OCI-LY7 (cell line): ENCODE measurements around the gene FLNA. TPM values are rescaled to one million over a fixed set of nuclear protein-coding genes. Genes with fewer than 3 reads are reported as not detected.

ENCODE experiments used
- BruUV-seq: library from RNA; stranded (reverse); fragments of 400-500 nt; replicated peaks from 2 replicates; lab custom pipeline; 2021; lab: Mats Ljungman, UMichigan
- CTCF ChIA-PET: fragments of 300-600 bp; sonication (Branson Sonifier 250); formaldehyde crosslinking; loops from one replicate; lab custom pipeline; 2022; ENCODE audit warnings: antibody characterized with exemption; ENCODE audit not compliant: unreplicated experiment; lab: Charles Lee
- POLR2A ChIA-PET: fragments of 300-600 bp; sonication (Branson Sonifier 250); formaldehyde crosslinking; loops from one replicate; lab custom pipeline; 2022; ENCODE audit warnings: antibody characterized with exemption; lab: Charles Lee
- DNase-seq: peaks from one replicate; pipeline ENCODE4 v3.0.0-alpha.2; 2015; ENCODE audit warnings: low spot score
- H2AFZ ChIP-seq: fragments of 200-600 bp; sonication (generic), shearing (Covaris generic); 2 replicates; pipeline ENCODE4 v1.6.1; 2014; ENCODE audit warnings: mild to moderate bottlenecking, antibody characterized with exemption, low read length, moderate library complexity
- H3K27ac ChIP-seq: fragments of 200-600 bp; sonication (generic); 2 replicates; pipeline ENCODE4 v1.5.1; 2014; ENCODE audit warnings: mixed run types, low read depth, mild to moderate bottlenecking, moderate library complexity, low read length, inconsistent platforms; ENCODE audit not compliant: poor library complexity, severe bottlenecking
- H3K36me3 ChIP-seq: fragments of 200-600 bp; sonication (generic); 2 replicates; pipeline ENCODE4 v1.6.1; 2014; ENCODE audit warnings: mild to moderate bottlenecking, antibody characterized with exemption, low read length, moderate library complexity, mixed read lengths; ENCODE audit not compliant: insufficient read depth
- H3K4me1 ChIP-seq: fragments of 200-600 bp; sonication (generic); 2 replicates; pipeline ENCODE4 v1.5.1; 2014; ENCODE audit warnings: mild to moderate bottlenecking, low read length; ENCODE audit not compliant: insufficient read depth, poor library complexity, severe bottlenecking
- H3K4me2 ChIP-seq: fragments of 200-600 bp; sonication (generic); 2 replicates; pipeline ENCODE4 v1.6.1; 2014; ENCODE audit warnings: mild to moderate bottlenecking, low read length
- H3K4me3 ChIP-seq: fragments of 200-600 bp; sonication (generic); 2 replicates; pipeline ENCODE4 v1.5.1; 2014; ENCODE audit warnings: mild to moderate bottlenecking, low read depth, low read length; ENCODE audit not compliant: poor library complexity, severe bottlenecking
- H3K79me2 ChIP-seq: fragments of 200-600 bp; sonication (generic); 2 replicates; pipeline ENCODE4 v1.6.1; 2016; ENCODE audit warnings: low read depth, mild to moderate bottlenecking, low read length, moderate library complexity, mixed read lengths; ENCODE audit not compliant: insufficient read depth
- H3K9me2 ChIP-seq: fragments of 200-600 bp; sonication (generic); 2 replicates; pipeline ENCODE4 v1.6.1; 2016; ENCODE audit warnings: mild to moderate bottlenecking, low read length, mixed read lengths; ENCODE audit not compliant: insufficient read depth
- H3K9me3 ChIP-seq: fragments of 200-600 bp; sonication (generic); 2 replicates; pipeline ENCODE4 v1.6.1; 2014; ENCODE audit warnings: mild to moderate bottlenecking, mixed run types, low read length, mixed read lengths
- H4K20me1 ChIP-seq: fragments of 200-600 bp; sonication (generic); 2 replicates; pipeline ENCODE4 v1.6.1; 2014; ENCODE audit warnings: mild to moderate bottlenecking, antibody characterized with exemption, low read length, moderate library complexity, mixed read lengths; ENCODE audit not compliant: insufficient read depth
- EZH2phosphoT487 ChIP-seq: fragments of 200-600 bp; sonication (generic); IDR thresholded peaks from 2 replicates; pipeline ENCODE4 v1.6.1; 2018; ENCODE audit warnings: low read depth, borderline replicate concordance, mild to moderate bottlenecking, mixed run types, antibody characterized with exemption, low read length, moderate library complexity, mixed read lengths
- intact Hi-C: fragments of 100-400 bp; cut with micrococcal nuclease; formaldehyde crosslinking; loops from one replicate; pipeline ENCODE4 v1.10.0; 2022; ENCODE audit not compliant: unreplicated experiment
- total RNA-seq, 2 experiments: library from RNA; depleted of rRNA in 1 of 2; stranded (reverse); fragments of >200 nt in 1 of 2; shearing (Covaris generic) in 1 of 2; gene quantifications; 2 replicates each; pipeline ENCODE4 v1.2.3, GENCODE V29; 2014 to 2022
- TF ChIP-seq, protein P1 (sequence below): fragments of 200-600 bp; sonication (generic); conservative IDR thresholded peaks from 2 replicates; pipeline ENCODE4 v1.5.1; 2014; ENCODE audit warnings: mild to moderate bottlenecking, antibody characterized with exemption, low read length, moderate library complexity, mixed read lengths

FLNA gene
- total RNA-seq, 2 experiments from 2014 or later: 78.8 to 97.7 TPM

DNA sequence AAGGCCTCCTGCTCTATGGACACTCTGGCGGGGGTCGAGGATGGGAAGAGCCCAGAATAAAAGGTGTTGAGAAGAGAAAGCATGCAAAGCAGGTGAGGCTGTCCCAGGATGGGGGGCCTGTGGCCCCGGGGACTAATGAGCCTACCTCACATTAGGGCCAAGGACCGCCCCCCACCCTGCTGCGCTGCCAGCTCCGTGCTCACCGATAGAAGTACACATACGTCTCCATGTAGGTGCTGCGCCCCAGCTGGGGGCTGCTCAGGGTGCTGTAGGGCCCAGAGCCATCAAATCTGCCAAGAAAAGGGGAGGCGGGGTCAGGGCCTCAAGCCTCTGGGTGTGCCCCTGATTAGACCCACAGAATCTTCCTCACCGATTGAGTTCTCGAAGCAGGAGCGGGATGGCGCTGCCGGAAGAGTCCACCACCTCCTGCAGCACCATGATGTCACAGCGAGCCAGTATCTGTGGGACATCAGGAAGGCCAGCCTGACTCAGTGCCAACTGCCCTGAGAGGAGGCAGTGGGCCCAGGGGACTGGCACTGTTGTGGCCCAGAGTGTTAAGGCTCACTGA is 30.3 kb upstream of the FLNA start:
- Histone ChIP-seq H4K20me1 (no peaks in the 10 kb centered on the region), H2AFZ (no peak overlapping the region), H3K79me2 (no peaks in the 10 kb centered on the region; the same call in 1 of the 2 replicates), H3K4me1 (peaks cover 21% of the 10 kb centered on the region), H3K4me2 (no peak overlapping the region), H3K9me3 (no peaks in the 10 kb centered on the region), H3K9me2 (no peaks in the 10 kb centered on the region), H3K27ac (no peak overlapping the region), H3K36me3 (peaks cover 23% of the 10 kb centered on the region), H3K4me3 (no peak overlapping the region)
- BruUV-seq: no TSS peak
- POLR2A ChIA-PET: interaction anchor here (0.6 kb wide), 1 partner anchor 296 kb away, joined by 4 read pairs; no protein-coding TSS in a partner anchor
- TF ChIP-seq EZH2phosphoT487: no peak
- TF ChIP-seq, protein P1, sequence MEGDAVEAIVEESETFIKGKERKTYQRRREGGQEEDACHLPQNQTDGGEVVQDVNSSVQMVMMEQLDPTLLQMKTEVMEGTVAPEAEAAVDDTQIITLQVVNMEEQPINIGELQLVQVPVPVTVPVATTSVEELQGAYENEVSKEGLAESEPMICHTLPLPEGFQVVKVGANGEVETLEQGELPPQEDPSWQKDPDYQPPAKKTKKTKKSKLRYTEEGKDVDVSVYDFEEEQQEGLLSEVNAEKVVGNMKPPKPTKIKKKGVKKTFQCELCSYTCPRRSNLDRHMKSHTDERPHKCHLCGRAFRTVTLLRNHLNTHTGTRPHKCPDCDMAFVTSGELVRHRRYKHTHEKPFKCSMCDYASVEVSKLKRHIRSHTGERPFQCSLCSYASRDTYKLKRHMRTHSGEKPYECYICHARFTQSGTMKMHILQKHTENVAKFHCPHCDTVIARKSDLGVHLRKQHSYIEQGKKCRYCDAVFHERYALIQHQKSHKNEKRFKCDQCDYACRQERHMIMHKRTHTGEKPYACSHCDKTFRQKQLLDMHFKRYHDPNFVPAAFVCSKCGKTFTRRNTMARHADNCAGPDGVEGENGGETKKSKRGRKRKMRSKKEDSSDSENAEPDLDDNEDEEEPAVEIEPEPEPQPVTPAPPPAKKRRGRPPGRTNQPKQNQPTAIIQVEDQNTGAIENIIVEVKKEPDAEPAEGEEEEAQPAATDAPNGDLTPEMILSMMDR: no peak
- CTCF ChIA-PET: no interaction called here
- intact Hi-C loops: loop anchor here (5.0 kb wide), 1 partner anchor 128 kb away; no protein-coding TSS in a partner anchor
- no peak for DNase-seq

DNA sequence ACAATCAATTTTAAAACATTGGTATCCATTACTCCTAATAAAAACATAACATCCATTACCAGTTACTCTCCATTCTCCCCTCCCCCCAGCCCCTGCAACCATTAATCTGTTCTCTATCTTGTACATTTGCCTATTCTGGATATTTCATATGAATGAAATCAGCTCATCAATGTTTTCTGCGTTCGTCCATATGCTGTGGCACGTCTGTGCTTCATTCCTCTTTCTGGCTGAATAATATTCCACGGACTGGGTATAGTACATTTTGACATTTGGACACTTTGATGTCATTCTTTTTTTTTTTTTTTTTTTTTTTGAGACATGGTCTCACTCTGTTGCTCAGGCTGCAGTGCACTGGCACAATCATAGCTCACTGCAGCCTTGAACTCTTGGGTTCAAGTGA is 29.4 kb upstream of the FLNA start:
- H3K36me3 ChIP-seq: peaks cover 32% of the 10 kb centered on the region
- ChIA-PET POLR2A (interaction anchor here (0.7 kb wide), 1 partner anchor 40 kb away, joined by 3 read pairs; the partner anchor contains the start of gene FAM50A), CTCF (no interaction called here)
- H3K9me3 ChIP-seq: no peaks in the 10 kb centered on the region
- no peak for TF ChIP-seq EZH2phosphoT487
- TF ChIP-seq, protein P1: no peak
- intact Hi-C loops: loop anchor here (5.0 kb wide), 1 partner anchor 128 kb away; no protein-coding TSS in a partner anchor
- no peaks in the 10 kb centered on the region for H3K9me2 ChIP-seq
- no peak for DNase-seq
- no peak overlapping the region for H3K27ac ChIP-seq
- H2AFZ ChIP-seq: no peak overlapping the region
- peaks cover 15% of the 10 kb centered on the region for H3K4me1 ChIP-seq
- no peak overlapping the region for H3K4me2 ChIP-seq
- BruUV-seq: no TSS peak
- no peak overlapping the region for H3K4me3 ChIP-seq
- no peaks in the 10 kb centered on the region for H4K20me1 ChIP-seq
- peaks cover 8% of the 10 kb centered on the region; the same call in 1 of the 2 replicates for H3K79me2 ChIP-seq

DNA sequence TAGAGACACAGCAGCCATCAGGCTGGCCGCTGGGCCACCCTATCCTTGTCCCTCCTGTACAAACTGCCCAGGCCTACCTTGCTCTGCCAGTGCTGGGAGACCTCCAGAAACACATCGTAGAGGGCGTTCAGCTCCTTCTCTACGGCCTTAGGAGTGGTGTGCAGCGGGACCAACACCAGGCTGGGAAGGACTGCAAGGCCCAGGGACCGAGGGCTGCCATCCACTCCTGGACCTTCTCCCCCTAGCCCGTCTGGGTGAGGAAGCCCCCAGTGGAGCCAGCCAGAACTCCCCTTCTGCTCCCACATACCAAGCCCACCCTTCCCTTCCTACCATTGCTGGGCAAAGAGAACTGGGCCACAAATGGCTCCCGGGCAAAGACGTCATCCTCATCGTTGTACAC is 28.8 kb upstream of the FLNA start:
- CTCF ChIA-PET: no interaction called here
- Histone ChIP-seq H3K9me2 (no peaks in the 10 kb centered on the region), H2AFZ (no peak overlapping the region), H3K79me2 (peaks cover 10% of the 10 kb centered on the region; the same call in 1 of the 2 replicates), H3K9me3 (no peaks in the 10 kb centered on the region), H3K27ac (no peak overlapping the region), H3K4me1 (peaks cover 9% of the 10 kb centered on the region), H3K36me3 (peaks cover 38% of the 10 kb centered on the region), H3K4me2 (no peak overlapping the region), H3K4me3 (no peak overlapping the region), H4K20me1 (no peaks in the 10 kb centered on the region)
- intact Hi-C loops: loop anchor here (5.0 kb wide), 1 partner anchor 129 kb away; no protein-coding TSS in a partner anchor
- BruUV-seq: no TSS peak
- POLR2A ChIA-PET: interaction anchor here (0.7 kb wide), 1 partner anchor 40 kb away, joined by 3 read pairs; the partner anchor contains the start of gene FAM50A
- TF ChIP-seq, protein P1: no peak
- no peak for TF ChIP-seq EZH2phosphoT487
- DNase-seq: no peak
